ENCODE data around the gene DSC2. TPM values are rescaled to one million over a fixed set of nuclear protein-coding genes. Genes with fewer than 3 reads are reported as not detected.

DSC2 gene
- total and polyA plus RNA-seq, 2 of the 8 experiments (the other 6 are each of a cell fraction or from before 2014, with no cell fraction given), result 4.6 to 39.7 TPM

- H3K27ac ChIP-seq (ENCODE audit: low read depth, low read length), result peak overlapping the region; percentile 90; the same call in 1 of the 2 replicates
- no peak overlapping the region for H3K56ac ChIP-seq (replicated peaks; ENCODE audit: insufficient read length, low read depth, low read length)
- H3K4me2 ChIP-seq (ENCODE audit: insufficient read depth in 1 of 2, low read depth in 2 of 2, low read length in 2 of 2), result peak overlapping the region; percentile 63 to 71
- H2BK120ac ChIP-seq (replicated peaks; ENCODE audit: low read depth, low read length), result no peak overlapping the region
- no peak overlapping the region for H3K23ac ChIP-seq (ENCODE audit: insufficient read length)
- FAIRE-seq, result peak; percentile 28
- peak in 1 of 2 experiments; percentile 80 for DNase-seq (ENCODE audit: low read depth in 1 of 2, low spot score in 2 of 2)
- peak overlapping the region; percentile 80 to 95 (median 81) for H3K9ac ChIP-seq (replicated peaks in 1 of 4; ENCODE audit: extremely low read depth in 1 of 4, low read depth in 3 of 4, low read length in 3 of 4)
- H2AK5ac ChIP-seq (ENCODE audit: low read depth, low read length), result no peak overlapping the region
- peak overlapping the region; percentile 88 for H2BK5ac ChIP-seq (ENCODE audit: low read depth, low read length)
- no peak overlapping the region for H3K4ac ChIP-seq (replicated peaks; ENCODE audit: insufficient read length, low read depth, low read length)
- H3K36me3 ChIP-seq (ENCODE audit: control insufficient read depth in 2 of 4, insufficient read depth in 4 of 4, low read length in 3 of 4), result no peaks in the 10 kb centered on the region
- TF ChIP-seq SRF (IDR thresholded peaks at IDR 0.05; ENCODE audit: low read depth, low read length) (peak; percentile 80; the same call in 1 of the 2 replicates), CHD2 (IDR thresholded peaks at IDR 0.05; ENCODE audit: low read length) (no peak), POLR2A (IDR thresholded peaks at IDR 0.05; ENCODE audit: control extremely low read depth in 1 of 2, low read depth in 2 of 2, low read length in 2 of 2) (peak; percentile 36 to 77; a peak in 2 of 3 replicates), EGR1 (IDR thresholded peaks at IDR 0.05; ENCODE audit: borderline replicate concordance, low read depth, low read length) (0 out of 2 replicates have a peak, but pooled peaks have one; percentile 3), CHD1 (IDR thresholded peaks at IDR 0.05; ENCODE audit: low read depth, low read length) (0 out of 2 replicates have a peak, but pooled peaks have one; percentile 37), TAF1 (IDR thresholded peaks at IDR 0.05; ENCODE audit: low read depth, low read length) (0 out of 2 replicates have a peak, but pooled peaks have one; percentile 45), CEBPB (IDR thresholded peaks at IDR 0.05; ENCODE audit: low read depth, low read length) (no peak)
- 2% methylated on average over 21 of the region's 23 CpGs; no CpG with 5 or more reads in 1 of the 2 experiments for WGBS, 2 experiments (ENCODE audit: extremely low coverage in 1 of 2, insufficient coverage in 1 of 2, insufficient read length in 1 of 2, insufficient replicate concordance in 2 of 2, low coverage in 1 of 2, low lambda C conversion rate in 2 of 2, missing lambda C conversion rate in 1 of 2)
- no peak overlapping the region for H2BK15ac ChIP-seq (ENCODE audit: low read length)
- no peak overlapping the region for H3K14ac ChIP-seq (ENCODE audit: insufficient read length)
- POLR2A ChIA-PET (ENCODE audit: partially characterized antibody), result interaction anchor here (0.6 to 2.0 kb wide), 4 partner anchors 12 to 397 kb away, joined by 3 to 11 read pairs (median 4); no protein-coding TSS in a partner anchor
- no peak overlapping the region for H2BK12ac ChIP-seq (ENCODE audit: low read depth, low read length)
- no peak overlapping the region for H2BK20ac ChIP-seq (ENCODE audit: low read length)
- peak overlapping the region; percentile 59; the same call in 1 of the 2 replicates for H2AFZ ChIP-seq (ENCODE audit: low read length)
- peak overlapping the region; percentile 92 for H3K18ac ChIP-seq (ENCODE audit: extremely low read depth, low read length)
- H3K4me1 ChIP-seq (replicated peaks in 1 of 4; ENCODE audit: control insufficient read depth in 3 of 4, insufficient read depth in 4 of 4, low read length in 3 of 4), result peaks cover 0 to 10% (median 6%) of the 10 kb centered on the region in 4 experiments; a peak in 5 of 7 replicates
- H4K91ac ChIP-seq (replicated peaks; ENCODE audit: insufficient read length, low read length), result no peak overlapping the region
- peak overlapping the region; percentile 76 to 97 (median 84) for H3K4me3 ChIP-seq (ENCODE audit: extremely low read depth in 1 of 4, insufficient read depth in 2 of 4, low read depth in 3 of 4, low read length in 4 of 4)
- H3K23me2 ChIP-seq (ENCODE audit: low read depth, low read length), result peaks cover 3% of the 10 kb centered on the region; the same call in 1 of the 2 replicates
- CTCF ChIA-PET (ENCODE audit: partially characterized antibody), result interaction anchor here (1.8 kb wide), 1 partner anchor 141 kb away, joined by 7 read pairs; no protein-coding TSS in a partner anchor
- peak overlapping the region; percentile 72 for H4K5ac ChIP-seq (ENCODE audit: insufficient read length, low read depth, low read length)
- H4K8ac ChIP-seq (ENCODE audit: extremely low read depth, insufficient read depth, low read length), result peak overlapping the region; percentile 41; the same call in 1 of the 2 replicates
- peaks cover 0 to 2% of the 10 kb centered on the region in 2 experiments for H4K20me1 ChIP-seq (replicated peaks in 1 of 2; ENCODE audit: control insufficient read depth in 1 of 2, insufficient read depth in 2 of 2, low read length in 2 of 2)
- H3K27me3 ChIP-seq (replicated peaks in 1 of 4; ENCODE audit: control insufficient read depth in 3 of 4, extremely low read depth in 1 of 4, insufficient read depth in 3 of 4, low read length in 3 of 4), result no peaks in the 10 kb centered on the region
- H3K79me1 ChIP-seq (ENCODE audit: low read depth, low read length), result peaks cover 5% of the 10 kb centered on the region; the same call in 1 of the 2 replicates
- H3K9me3 ChIP-seq (ENCODE audit: insufficient read depth in 2 of 2, low read depth in 1 of 2, low read length in 1 of 2), result no peaks in the 10 kb centered on the region
- peaks cover 3 to 48% of the 10 kb centered on the region in 2 experiments; a peak in 3 of 4 replicates for H3K79me2 ChIP-seq (ENCODE audit: control insufficient read depth in 1 of 2, insufficient read depth in 2 of 2, low read length in 2 of 2)
Observed at GRCh38 chr18:31100436-31101182, 1.6 kb downstream of the DSC2 start.

Measured in H1 (cell line).